ENCODE data around the gene MEF2C. TPM values are rescaled to one million over a fixed set of nuclear protein-coding genes. Genes with fewer than 3 reads are reported as not detected.

The MEF2C gene
- total and polyA plus RNA-seq, 2 experiments from 2014 or later: 3.2 to 3.4 TPM

GRCh38 chr5:88875341-88876234, 7.4 kb downstream of the MEF2C start:
- H3K9me3 ChIP-seq (ENCODE audit: low read depth): no peaks in the 10 kb centered on the region
- H3K4me2 ChIP-seq (ENCODE audit: unreplicated experiment): peak overlapping the region; percentile 35
- no peaks in the 10 kb centered on the region for H3K9me2 ChIP-seq (ENCODE audit: insufficient read depth)
- H3K4me3 ChIP-seq: peak overlapping the region; percentile 15; the same call in 1 of the 2 replicates
- H3K27me3 ChIP-seq (replicated peaks; ENCODE audit: insufficient read depth): no peaks in the 10 kb centered on the region
- in situ Hi-C loops (cut with MboI): loop anchor here (25.0 kb wide), 2 partner anchors 1387 to 1537 kb away; partner anchors contain the start of gene CETN3
- peak; percentile 29 for DNase-seq
- H3K36me3 ChIP-seq (ENCODE audit: low read depth): no peaks in the 10 kb centered on the region
- peak overlapping the region; percentile 70 for H2AFZ ChIP-seq
- H3K9ac ChIP-seq: peak overlapping the region; percentile 17; the same call in 1 of the 2 replicates
- no peak overlapping the region for H3K27ac ChIP-seq
- 59 to 62% methylated on average over 5 of the region's 5 CpGs for WGBS, 2 experiments (ENCODE audit: low coverage in 1 of 2, low lambda C conversion rate in 2 of 2, missing lambda C conversion rate in 2 of 2)
- no peak for TF ChIP-seq EZH2phosphoT487 (IDR thresholded peaks at IDR 0.05; ENCODE audit: insufficient read depth, low read depth)
- TF ChIP-seq EZH2 (IDR thresholded peaks at IDR 0.05; ENCODE audit: insufficient read depth, poor library complexity, severe bottlenecking): no peak
- H3F3A ChIP-seq (ENCODE audit: insufficient read depth): no peaks in the 10 kb centered on the region
- no peaks in the 10 kb centered on the region for H4K20me1 ChIP-seq (ENCODE audit: insufficient read depth)
- H3K79me2 ChIP-seq (ENCODE audit: insufficient read depth): no peaks in the 10 kb centered on the region
- H3K4me1 ChIP-seq (ENCODE audit: insufficient read depth): peaks cover 12% of the 10 kb centered on the region

DNA sequence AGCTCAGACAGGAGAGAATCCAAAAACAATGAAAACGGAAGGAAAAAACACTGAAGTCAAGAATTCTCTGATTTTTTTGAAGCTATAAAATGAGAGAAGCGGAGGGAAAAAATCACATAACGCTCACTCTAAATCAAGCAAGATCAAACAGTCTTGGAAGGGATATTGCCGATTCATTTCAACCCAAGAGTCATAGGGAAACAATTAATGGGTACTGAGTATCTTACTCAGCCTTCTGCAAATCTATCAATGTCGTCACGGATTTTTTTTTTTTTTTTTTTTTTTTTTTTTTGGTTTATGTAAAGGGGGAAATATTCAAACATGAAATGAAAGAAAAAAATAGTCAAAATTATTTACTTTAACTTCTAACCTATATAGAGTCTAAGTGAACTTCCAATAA, 9.5 kb downstream of the MEF2C start:
- Histone ChIP-seq H3K27ac (no peak overlapping the region), H3K79me2 (ENCODE audit: insufficient read depth) (no peaks in the 10 kb centered on the region), H3K4me1 (ENCODE audit: insufficient read depth) (peaks cover 8% of the 10 kb centered on the region; the same call in 1 of the 2 replicates), H3K4me3 (no peak overlapping the region), H4K20me1 (ENCODE audit: insufficient read depth) (no peaks in the 10 kb centered on the region), H3K9me2 (ENCODE audit: insufficient read depth) (no peaks in the 10 kb centered on the region), H3K27me3 (replicated peaks; ENCODE audit: insufficient read depth) (no peaks in the 10 kb centered on the region), H3K9me3 (ENCODE audit: low read depth) (no peaks in the 10 kb centered on the region), H3K9ac (no peak overlapping the region), H2AFZ (no peak overlapping the region), H3K4me2 (ENCODE audit: unreplicated experiment) (no peak overlapping the region), H3K36me3 (ENCODE audit: low read depth) (no peaks in the 10 kb centered on the region), H3F3A (ENCODE audit: insufficient read depth) (no peaks in the 10 kb centered on the region)
- in situ Hi-C loops (cut with MboI): no loop called here
- WGBS, 2 experiments (ENCODE audit: low coverage in 1 of 2, low lambda C conversion rate in 2 of 2, missing lambda C conversion rate in 2 of 2): 89% methylated on average over 6 of the region's 6 CpGs
- no peak for TF ChIP-seq EZH2 (IDR thresholded peaks at IDR 0.05; ENCODE audit: insufficient read depth, poor library complexity, severe bottlenecking)
- TF ChIP-seq EZH2phosphoT487 (IDR thresholded peaks at IDR 0.05; ENCODE audit: insufficient read depth, low read depth): no peak
- DNase-seq: no peak

- Histone ChIP-seq H3K27ac (no peak overlapping the region), H3K79me2 (ENCODE audit: insufficient read depth) (no peaks in the 10 kb centered on the region), H3K36me3 (ENCODE audit: low read depth) (no peaks in the 10 kb centered on the region), H4K20me1 (ENCODE audit: insufficient read depth) (no peaks in the 10 kb centered on the region), H2AFZ (no peak overlapping the region), H3F3A (ENCODE audit: insufficient read depth) (no peaks in the 10 kb centered on the region), H3K4me2 (ENCODE audit: unreplicated experiment) (no peak overlapping the region), H3K27me3 (replicated peaks; ENCODE audit: insufficient read depth) (no peaks in the 10 kb centered on the region), H3K9ac (no peak overlapping the region), H3K9me2 (ENCODE audit: insufficient read depth) (no peaks in the 10 kb centered on the region), H3K4me1 (ENCODE audit: insufficient read depth) (peaks cover 8% of the 10 kb centered on the region; the same call in 1 of the 2 replicates), H3K4me3 (no peak overlapping the region), H3K9me3 (ENCODE audit: low read depth) (no peaks in the 10 kb centered on the region)
- DNase-seq: no peak
- in situ Hi-C loops (cut with MboI): no loop called here
- 97% methylated on average over 6 of the region's 6 CpGs for WGBS, 2 experiments (ENCODE audit: low coverage in 1 of 2, low lambda C conversion rate in 2 of 2, missing lambda C conversion rate in 2 of 2)
- TF ChIP-seq EZH2phosphoT487 (IDR thresholded peaks at IDR 0.05; ENCODE audit: insufficient read depth, low read depth) (no peak), EZH2 (IDR thresholded peaks at IDR 0.05; ENCODE audit: insufficient read depth, poor library complexity, severe bottlenecking) (no peak)
Observed at GRCh38 chr5:88872971-88873370, 10.0 kb downstream of the MEF2C start.

DNA sequence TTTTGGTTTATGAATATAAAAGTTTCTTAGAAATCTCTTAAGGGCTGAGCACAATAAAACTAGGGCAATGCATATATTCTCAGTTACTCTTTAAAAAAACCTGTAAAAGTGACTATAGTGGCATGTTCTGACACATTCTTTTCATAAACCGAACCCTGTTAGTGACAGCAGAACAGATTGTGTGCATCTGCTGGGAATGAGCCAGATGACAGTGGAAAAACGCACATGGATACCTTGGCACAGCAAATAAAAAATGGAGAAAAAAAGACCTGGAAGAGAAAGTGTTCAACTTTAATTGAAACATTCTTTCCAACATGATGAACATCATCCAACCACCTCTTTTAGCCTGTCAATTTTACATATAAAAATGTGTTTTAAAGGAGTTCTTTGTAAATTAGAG, 12.7 kb downstream of the MEF2C start:
- 57 to 63% methylated on average over 2 of the region's 2 CpGs for WGBS, 2 experiments (ENCODE audit: low coverage in 1 of 2, low lambda C conversion rate in 2 of 2, missing lambda C conversion rate in 2 of 2)
- H3K36me3 ChIP-seq (ENCODE audit: low read depth): no peaks in the 10 kb centered on the region
- DNase-seq: no peak
- H3F3A ChIP-seq (ENCODE audit: insufficient read depth): no peaks in the 10 kb centered on the region
- in situ Hi-C loops (cut with MboI): no loop called here
- peaks cover 2% of the 10 kb centered on the region; the same call in 1 of the 2 replicates for H3K4me1 ChIP-seq (ENCODE audit: insufficient read depth)
- H3K4me3 ChIP-seq: no peak overlapping the region
- H3K9me2 ChIP-seq (ENCODE audit: insufficient read depth): no peaks in the 10 kb centered on the region
- no peak overlapping the region for H3K9ac ChIP-seq
- no peaks in the 10 kb centered on the region for H3K79me2 ChIP-seq (ENCODE audit: insufficient read depth)
- no peaks in the 10 kb centered on the region for H3K9me3 ChIP-seq (ENCODE audit: low read depth)
- TF ChIP-seq EZH2phosphoT487 (IDR thresholded peaks at IDR 0.05; ENCODE audit: insufficient read depth, low read depth): no peak
- no peak for TF ChIP-seq EZH2 (IDR thresholded peaks at IDR 0.05; ENCODE audit: insufficient read depth, poor library complexity, severe bottlenecking)
- H2AFZ ChIP-seq: no peak overlapping the region
- H3K27ac ChIP-seq: no peak overlapping the region
- no peaks in the 10 kb centered on the region for H4K20me1 ChIP-seq (ENCODE audit: insufficient read depth)
- H3K4me2 ChIP-seq (ENCODE audit: unreplicated experiment): no peak overlapping the region
- no peaks in the 10 kb centered on the region for H3K27me3 ChIP-seq (replicated peaks; ENCODE audit: insufficient read depth)

Measured in GM23248 (cell line).